ENCODE data around the gene S100A5.

DNA sequence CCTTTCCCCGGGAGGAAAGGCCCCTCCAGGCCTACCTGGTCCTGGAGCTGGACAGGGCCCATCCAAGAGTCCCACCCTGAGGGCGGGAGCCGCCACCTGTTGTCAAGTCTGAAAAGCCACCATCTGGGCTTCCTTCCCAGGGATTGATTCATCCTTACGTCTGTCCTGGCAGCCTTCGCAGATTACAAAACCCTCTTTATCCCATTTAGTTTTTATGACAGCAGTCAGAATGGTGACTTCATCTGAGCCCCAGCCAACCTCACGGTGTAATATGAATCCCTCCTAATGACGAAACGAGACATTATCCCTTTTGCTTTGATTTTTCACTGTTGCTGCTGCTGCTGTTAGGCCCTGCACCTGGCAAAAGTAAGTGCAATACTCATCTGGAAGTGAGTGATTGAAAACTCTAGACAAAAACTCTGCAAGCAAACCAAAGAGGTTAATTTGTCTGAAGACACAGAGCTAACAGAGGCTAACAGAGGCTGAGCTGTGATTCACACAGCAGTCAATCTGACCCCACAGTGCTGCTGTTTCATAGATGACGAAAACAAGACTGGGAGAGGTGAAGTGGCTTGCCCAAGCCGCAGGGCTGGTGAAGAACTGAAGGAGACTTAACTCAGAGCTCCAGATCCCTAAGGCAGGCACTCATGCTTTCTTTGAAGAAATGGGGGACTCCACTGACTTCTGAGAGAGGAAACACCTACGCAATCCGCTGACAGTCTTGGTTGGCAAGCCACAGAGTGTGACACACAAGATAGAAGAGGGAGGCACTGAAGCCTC lies 50.3 kb downstream of the S100A5 start:
- TF ChIP-seq, protein P1, sequence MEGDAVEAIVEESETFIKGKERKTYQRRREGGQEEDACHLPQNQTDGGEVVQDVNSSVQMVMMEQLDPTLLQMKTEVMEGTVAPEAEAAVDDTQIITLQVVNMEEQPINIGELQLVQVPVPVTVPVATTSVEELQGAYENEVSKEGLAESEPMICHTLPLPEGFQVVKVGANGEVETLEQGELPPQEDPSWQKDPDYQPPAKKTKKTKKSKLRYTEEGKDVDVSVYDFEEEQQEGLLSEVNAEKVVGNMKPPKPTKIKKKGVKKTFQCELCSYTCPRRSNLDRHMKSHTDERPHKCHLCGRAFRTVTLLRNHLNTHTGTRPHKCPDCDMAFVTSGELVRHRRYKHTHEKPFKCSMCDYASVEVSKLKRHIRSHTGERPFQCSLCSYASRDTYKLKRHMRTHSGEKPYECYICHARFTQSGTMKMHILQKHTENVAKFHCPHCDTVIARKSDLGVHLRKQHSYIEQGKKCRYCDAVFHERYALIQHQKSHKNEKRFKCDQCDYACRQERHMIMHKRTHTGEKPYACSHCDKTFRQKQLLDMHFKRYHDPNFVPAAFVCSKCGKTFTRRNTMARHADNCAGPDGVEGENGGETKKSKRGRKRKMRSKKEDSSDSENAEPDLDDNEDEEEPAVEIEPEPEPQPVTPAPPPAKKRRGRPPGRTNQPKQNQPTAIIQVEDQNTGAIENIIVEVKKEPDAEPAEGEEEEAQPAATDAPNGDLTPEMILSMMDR (IDR thresholded peaks at IDR 0.05; ENCODE audit: low read length): no peak
- TF ChIP-seq EZH2 (optimal IDR thresholded peaks at IDR 0.05; ENCODE audit: low read depth, low read length): no peak

Data from MM.1S (cell line).